GM12864 (cell line): ENCODE results near the gene FLT3LG.

ENCODE experiments used
- DNase-seq: peaks from one replicate; pipeline ENCODE4 v3.0.0-alpha.2; 2011; ENCODE audit warnings: low read depth
- H3K4me3 ChIP-seq: 2 replicates; pipeline ENCODE4 v1.5.1; 2011; ENCODE audit warnings: mild to moderate bottlenecking, low read depth, low read length, control low read depth
- CTCF ChIP-seq: IDR thresholded peaks from 2 replicates; pipeline ENCODE4 v1.5.1; 2011; ENCODE audit warnings: low read depth, mild to moderate bottlenecking, moderate library complexity, low read length, control low read depth, inconsistent platforms; ENCODE audit errors: missing control alignments

Gene FLT3LG

GRCh38 chr19:49463960-49464740, 9.9 kb upstream of the FLT3LG start:
- H3K4me3 ChIP-seq = no peak overlapping the region

GRCh38 chr19:49465371-49465770, 8.6 kb upstream of the FLT3LG start:
- no peak for DNase-seq
- no peak for TF ChIP-seq CTCF
- H3K4me3 ChIP-seq = no peak overlapping the region

More at GRCh38 chr19:49463960-49464740, 9.9 kb upstream of the FLT3LG start:
- DNase-seq = no peak
- no peak for TF ChIP-seq CTCF

GRCh38 chr19:49468199-49468598, 5.8 kb upstream of the FLT3LG start:
- no peak for TF ChIP-seq CTCF
- no peak overlapping the region for H3K4me3 ChIP-seq
- DNase-seq = no peak

- no peak for TF ChIP-seq CTCF
- DNase-seq = peak; percentile 97
Observed at GRCh38 chr19:49468746-49469447, 5.1 kb upstream of the FLT3LG start.

DNA sequence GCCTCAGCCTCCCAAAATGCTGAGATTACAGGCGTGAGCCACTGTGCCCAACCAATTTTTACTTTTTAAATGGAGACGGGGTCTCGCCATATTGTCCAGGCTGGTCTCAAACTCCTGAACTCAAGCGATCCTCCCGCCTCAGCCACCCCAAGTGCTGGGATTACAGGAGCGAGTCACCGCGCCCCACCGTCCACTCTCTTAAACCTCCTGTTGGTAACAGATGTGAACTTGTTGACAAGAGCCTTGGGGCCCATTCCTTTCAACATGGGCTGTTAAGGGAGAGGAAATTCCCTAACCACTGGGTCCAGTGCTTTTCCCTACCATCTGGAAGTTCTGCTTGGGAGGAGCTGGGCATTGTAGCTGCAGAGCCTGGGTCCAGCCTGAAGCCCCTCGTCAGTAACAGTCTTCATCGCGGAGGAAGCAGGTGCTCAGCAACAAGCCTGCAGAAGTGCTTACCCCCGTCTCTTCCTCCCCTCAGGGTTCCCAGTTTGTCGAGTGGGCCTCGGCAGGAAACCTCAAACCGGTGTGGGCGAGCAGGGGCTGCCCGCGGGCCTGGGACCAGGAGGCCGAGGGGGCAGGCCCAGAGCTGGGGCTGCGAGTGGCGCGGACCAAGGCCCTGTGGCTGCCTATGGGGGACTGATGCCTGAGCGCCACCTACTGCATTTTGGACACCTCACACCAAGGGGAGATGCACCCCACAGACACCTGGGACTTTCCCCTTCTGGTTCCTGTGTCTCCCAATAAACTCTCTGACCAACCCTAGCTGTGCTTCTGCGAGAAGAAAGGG, 4.0 kb upstream of the FLT3LG start:
- H3K4me3 ChIP-seq = no peak overlapping the region
- peak; percentile 88 for DNase-seq
- TF ChIP-seq CTCF = peak; percentile 79

More at GRCh38 chr19:49468746-49469447, 5.1 kb upstream of the FLT3LG start:
- no peak overlapping the region for H3K4me3 ChIP-seq

DNA sequence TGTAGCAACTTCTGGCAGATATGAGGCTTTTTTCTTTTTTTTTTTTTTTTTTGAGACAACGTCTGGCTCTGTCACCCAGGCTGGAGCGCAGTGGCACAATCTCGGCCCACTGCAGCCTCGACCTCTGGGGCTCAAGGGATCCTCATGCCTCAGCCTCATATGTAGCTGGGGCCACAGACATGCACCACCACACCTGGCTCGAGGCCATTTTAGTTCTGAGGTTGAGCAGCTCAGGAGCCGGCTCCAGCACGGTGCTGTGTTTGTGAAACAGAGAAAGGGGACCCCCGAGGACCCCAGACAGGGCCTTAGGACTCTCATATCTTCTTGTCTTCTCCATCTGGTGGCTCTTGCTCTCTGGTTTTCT, 3.4 kb upstream of the FLT3LG start:
- no peak for TF ChIP-seq CTCF
- no peak overlapping the region for H3K4me3 ChIP-seq
- DNase-seq = no peak
